Liver (tissue), 9 donors: ENCODE results near the gene C3orf80. TPM values are rescaled to one million over a fixed set of nuclear protein-coding genes. Genes with fewer than 3 reads are reported as not detected.

Experiments used
- DNase-seq: peaks from one replicate; pipeline ENCODE4 v3.0.0-alpha.2; 2017; ENCODE audit warnings: low spot score
- H3K27ac ChIP-seq, 2 donors: one replicate each; pipeline ENCODE4 v1.7.0; 2013; ENCODE audit warnings: inconsistent platforms in 2 of 2, low read length in 2 of 2, control low read depth in 1 of 2, low read depth in 1 of 2, mild to moderate bottlenecking in 1 of 2
- H3K27me3 ChIP-seq, 4 donors: one replicate each; pipeline versions ENCODE4 v1.6.1 to v1.7.0; 2013; ENCODE audit warnings: low read length in 3 of 4, inconsistent platforms in 1 of 4, mild to moderate bottlenecking in 1 of 4, moderate library complexity in 1 of 4; ENCODE audit not compliant: control insufficient read depth in 4 of 4, insufficient read depth in 4 of 4
- H3K36me3 ChIP-seq, 4 donors: one replicate each; pipeline versions ENCODE4 v1.6.1 to v1.7.0; 2013; ENCODE audit warnings: low read length in 3 of 4, mild to moderate bottlenecking in 3 of 4, low read depth in 1 of 4, moderate library complexity in 1 of 4; ENCODE audit not compliant: control insufficient read depth in 4 of 4, insufficient read depth in 3 of 4
- H3K4me1 ChIP-seq, 4 donors: one replicate each; pipeline versions ENCODE4 v1.6.1 to v1.7.0; 2013; ENCODE audit warnings: low read length in 3 of 4, mild to moderate bottlenecking in 3 of 4, moderate library complexity in 1 of 4; ENCODE audit not compliant: control insufficient read depth in 4 of 4, insufficient read depth in 4 of 4
- H3K4me3 ChIP-seq, 3 donors: one replicate each; pipeline versions ENCODE4 v1.6.1 to v1.7.0; 2013; ENCODE audit warnings: low read length in 3 of 3, control low read depth in 1 of 3, low read depth in 1 of 3, mild to moderate bottlenecking in 1 of 3
- H3K9ac ChIP-seq, 2 donors: one replicate each; pipeline ENCODE4 v1.7.0; 2013; ENCODE audit warnings: low read length in 2 of 2, mild to moderate bottlenecking in 2 of 2, moderate library complexity in 2 of 2, control low read depth in 1 of 2, low read depth in 1 of 2
- H3K9me3 ChIP-seq, 4 donors: one replicate each; pipeline versions ENCODE4 v1.6.1 to v1.7.0; 2013; ENCODE audit warnings: low read length in 3 of 4; ENCODE audit not compliant: control insufficient read depth in 4 of 4
- EGR1 ChIP-seq, 2 donors: IDR thresholded peaks; 2 replicates each; pipeline ENCODE4 v1.6.1; 2016 to 2018; ENCODE audit warnings: antibody characterized with exemption in 2 of 2, low read depth in 2 of 2
- FOXA1 ChIP-seq: IDR thresholded peaks from 2 replicates; pipeline ENCODE4 v1.6.1; 2016; ENCODE audit warnings: antibody characterized with exemption
- FOXA2 ChIP-seq: IDR thresholded peaks from 2 replicates; pipeline ENCODE4 v1.6.1; 2016; ENCODE audit warnings: antibody characterized with exemption
- GABPA ChIP-seq, 2 donors: IDR thresholded peaks in 1 of 2; conservative IDR thresholded peaks in 1 of 2; 2 replicates each; pipeline ENCODE4 v1.6.1; 2016; ENCODE audit warnings: antibody characterized with exemption in 2 of 2, mild to moderate bottlenecking in 1 of 2, moderate library complexity in 1 of 2
- HNF4A ChIP-seq, 2 donors: conservative IDR thresholded peaks; 2 replicates each; pipeline ENCODE4 v1.6.1; 2016; ENCODE audit warnings: antibody characterized with exemption in 2 of 2, mild to moderate bottlenecking in 2 of 2
- HNF4G ChIP-seq: IDR thresholded peaks from 2 replicates; pipeline ENCODE4 v1.6.1; 2016; ENCODE audit warnings: antibody characterized with exemption
- JUND ChIP-seq, 2 donors: IDR thresholded peaks; 2 replicates each; pipeline ENCODE4 v1.6.1; 2016; ENCODE audit warnings: antibody characterized with exemption in 2 of 2
- NR2F2 ChIP-seq: IDR thresholded peaks from 2 replicates; pipeline ENCODE4 v1.6.1; 2016; ENCODE audit warnings: antibody characterized with exemption
- RAD21 ChIP-seq, 2 donors: IDR thresholded peaks; 2 replicates each; pipeline ENCODE4 v1.6.1; 2016; ENCODE audit warnings: antibody characterized with exemption in 2 of 2, mild to moderate bottlenecking in 2 of 2
- REST ChIP-seq: IDR thresholded peaks from 2 replicates; pipeline ENCODE4 v1.6.1; 2016; ENCODE audit warnings: antibody characterized with exemption, mild to moderate bottlenecking
- RXRA ChIP-seq, 2 donors: IDR thresholded peaks; 2 replicates each; pipeline ENCODE4 v1.6.1; 2017 to 2018; ENCODE audit warnings: antibody characterized with exemption in 2 of 2, mild to moderate bottlenecking in 1 of 2
- SP1 ChIP-seq: IDR thresholded peaks from 2 replicates; pipeline ENCODE4 v1.6.1; 2018; ENCODE audit warnings: antibody characterized with exemption, mild to moderate bottlenecking
- TAF1 ChIP-seq: conservative IDR thresholded peaks from 2 replicates; pipeline ENCODE4 v1.6.1; 2016; ENCODE audit warnings: antibody characterized with exemption, mild to moderate bottlenecking
- WGBS: extraction: QIAGEN DNeasy Blood & Tissue Kit; methylation state at CpG from one replicate; pipeline ENCODE4 v1.1.7; 2013; 5-methylcytosine and 5-hydroxymethylcytosine counted together
- polyA plus RNA-seq, 2 donors: library from polyadenylated mRNA; stranded (reverse) in 1 of 2; unstranded in 1 of 2; fragments of 200-250 nt in 1 of 2; fragments of >200 nt in 1 of 2; fragmentation: Nextera tagmentation in 1 of 2; extraction: Ambion mirVana in 1 of 2; gene quantifications; one replicate each; pipeline versions ENCODE4 v1.2.1 to v1.2.3, GENCODE V29; 2013 to 2015
- total RNA-seq, 2 donors: library from RNA; depleted of rRNA; stranded (reverse); fragments of >200 nt; gene quantifications; one replicate each; pipeline ENCODE4 v1.2.3, GENCODE V29; 2014
- TF ChIP-seq, protein P1 (sequence below): IDR thresholded peaks from 2 replicates; pipeline ENCODE4 v1.6.1; 2016; ENCODE audit warnings: antibody characterized with exemption
- TF ChIP-seq, protein P2 (sequence below): IDR thresholded peaks from 2 replicates; pipeline ENCODE4 v1.6.1; 2016; ENCODE audit warnings: antibody characterized with exemption
- TF ChIP-seq, protein P3 (sequence below): fragments of 150-350 bp; IDR thresholded peaks from 2 replicates; pipeline ENCODE4 v1.5.1; 2017; ENCODE audit warnings: improper control_type of control experiment, low read depth, low read length; ENCODE audit not compliant: missing input control
- TF ChIP-seq, protein P4 (sequence below): IDR thresholded peaks from 2 replicates; pipeline ENCODE4 v1.6.1; 2016; ENCODE audit warnings: antibody characterized with exemption
- donor health status: healthy.
- donor health status: healthy.
- donor health status: healthy.
- donor health status: healthy.
- donor health status: healthy.

C3orf80 gene
- total and polyA plus RNA-seq, 4 donors = 0.46 to 1.4 (median 0.50) TPM

DNA sequence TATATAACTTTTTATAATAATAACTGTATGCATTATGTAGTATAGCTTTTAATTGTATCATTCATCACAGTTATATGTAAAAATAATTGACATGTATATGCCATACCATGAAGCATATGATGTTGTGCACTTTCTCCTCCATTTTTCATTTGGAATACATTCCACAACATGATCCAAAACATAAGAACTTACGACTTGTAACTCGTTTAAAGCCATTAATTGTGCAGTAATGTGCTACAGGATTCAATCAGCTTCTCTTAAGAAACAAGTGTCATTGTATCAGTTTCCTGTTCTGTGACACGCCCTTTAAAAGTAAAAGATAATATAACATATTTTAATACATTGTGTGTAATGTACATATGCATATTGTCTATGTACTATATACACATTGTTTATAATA is 2.2 kb downstream of the C3orf80 start:
- 76% methylated on average over 3 of the region's 3 CpGs for WGBS
- H3K27me3 ChIP-seq = peaks cover 0 to 12% (median 2%) of the 10 kb centered on the region in 4 donors
- TF ChIP-seq, protein P1, sequence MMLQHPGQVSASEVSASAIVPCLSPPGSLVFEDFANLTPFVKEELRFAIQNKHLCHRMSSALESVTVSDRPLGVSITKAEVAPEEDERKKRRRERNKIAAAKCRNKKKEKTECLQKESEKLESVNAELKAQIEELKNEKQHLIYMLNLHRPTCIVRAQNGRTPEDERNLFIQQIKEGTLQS = no peak
- TF ChIP-seq SP1 (no peak), HNF4A (conservative IDR thresholded peaks at IDR 0.05) (no peak), FOXA1 (no peak), GABPA (IDR thresholded peaks at IDR 0.05 in 1 of 2, conservative IDR thresholded peaks at IDR 0.05 in 1 of 2) (no peak), FOXA2 (no peak), EGR1 (IDR thresholded peaks at IDR 0.05; ENCODE audit: low read depth in 2 of 2) (no peak), TAF1 (no peak), REST (no peak), RAD21 (IDR thresholded peaks at IDR 0.05) (no peak), RXRA (IDR thresholded peaks at IDR 0.05) (no peak), NR2F2 (no peak), HNF4G (no peak), JUND (IDR thresholded peaks at IDR 0.05) (no peak)
- TF ChIP-seq, protein P2, sequence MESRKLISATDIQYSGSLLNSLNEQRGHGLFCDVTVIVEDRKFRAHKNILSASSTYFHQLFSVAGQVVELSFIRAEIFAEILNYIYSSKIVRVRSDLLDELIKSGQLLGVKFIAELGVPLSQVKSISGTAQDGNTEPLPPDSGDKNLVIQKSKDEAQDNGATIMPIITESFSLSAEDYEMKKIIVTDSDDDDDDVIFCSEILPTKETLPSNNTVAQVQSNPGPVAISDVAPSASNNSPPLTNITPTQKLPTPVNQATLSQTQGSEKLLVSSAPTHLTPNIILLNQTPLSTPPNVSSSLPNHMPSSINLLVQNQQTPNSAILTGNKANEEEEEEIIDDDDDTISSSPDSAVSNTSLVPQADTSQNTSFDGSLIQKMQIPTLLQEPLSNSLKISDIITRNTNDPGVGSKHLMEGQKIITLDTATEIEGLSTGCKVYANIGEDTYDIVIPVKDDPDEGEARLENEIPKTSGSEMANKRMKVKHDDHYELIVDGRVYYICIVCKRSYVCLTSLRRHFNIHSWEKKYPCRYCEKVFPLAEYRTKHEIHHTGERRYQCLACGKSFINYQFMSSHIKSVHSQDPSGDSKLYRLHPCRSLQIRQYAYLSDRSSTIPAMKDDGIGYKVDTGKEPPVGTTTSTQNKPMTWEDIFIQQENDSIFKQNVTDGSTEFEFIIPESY = no peak
- TF ChIP-seq, protein P3, sequence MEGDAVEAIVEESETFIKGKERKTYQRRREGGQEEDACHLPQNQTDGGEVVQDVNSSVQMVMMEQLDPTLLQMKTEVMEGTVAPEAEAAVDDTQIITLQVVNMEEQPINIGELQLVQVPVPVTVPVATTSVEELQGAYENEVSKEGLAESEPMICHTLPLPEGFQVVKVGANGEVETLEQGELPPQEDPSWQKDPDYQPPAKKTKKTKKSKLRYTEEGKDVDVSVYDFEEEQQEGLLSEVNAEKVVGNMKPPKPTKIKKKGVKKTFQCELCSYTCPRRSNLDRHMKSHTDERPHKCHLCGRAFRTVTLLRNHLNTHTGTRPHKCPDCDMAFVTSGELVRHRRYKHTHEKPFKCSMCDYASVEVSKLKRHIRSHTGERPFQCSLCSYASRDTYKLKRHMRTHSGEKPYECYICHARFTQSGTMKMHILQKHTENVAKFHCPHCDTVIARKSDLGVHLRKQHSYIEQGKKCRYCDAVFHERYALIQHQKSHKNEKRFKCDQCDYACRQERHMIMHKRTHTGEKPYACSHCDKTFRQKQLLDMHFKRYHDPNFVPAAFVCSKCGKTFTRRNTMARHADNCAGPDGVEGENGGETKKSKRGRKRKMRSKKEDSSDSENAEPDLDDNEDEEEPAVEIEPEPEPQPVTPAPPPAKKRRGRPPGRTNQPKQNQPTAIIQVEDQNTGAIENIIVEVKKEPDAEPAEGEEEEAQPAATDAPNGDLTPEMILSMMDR = no peak
- TF ChIP-seq, protein P4, sequence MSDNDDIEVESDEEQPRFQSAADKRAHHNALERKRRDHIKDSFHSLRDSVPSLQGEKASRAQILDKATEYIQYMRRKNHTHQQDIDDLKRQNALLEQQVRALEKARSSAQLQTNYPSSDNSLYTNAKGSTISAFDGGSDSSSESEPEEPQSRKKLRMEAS = no peak
- DNase-seq = no peak
- no peak overlapping the region for H3K4me3 ChIP-seq
- H3K36me3 ChIP-seq = no peaks in the 10 kb centered on the region
- no peak overlapping the region for H3K27ac ChIP-seq
- no peak overlapping the region for H3K9ac ChIP-seq
- no peaks in the 10 kb centered on the region for H3K9me3 ChIP-seq
- H3K4me1 ChIP-seq = peaks cover 13 to 23% (median 17%) of the 10 kb centered on the region in 4 donors

- no peak for DNase-seq
- Histone ChIP-seq H3K27ac (no peak overlapping the region), H3K9me3 (no peaks in the 10 kb centered on the region), H3K9ac (no peak overlapping the region), H3K36me3 (no peaks in the 10 kb centered on the region), H3K27me3 (peaks cover 0 to 2% (median 0%) of the 10 kb centered on the region in 4 donors), H3K4me3 (no peak overlapping the region), H3K4me1 (no peaks in the 10 kb centered on the region)
- 72% methylated on average over 3 of the region's 3 CpGs for WGBS
- TF ChIP-seq SP1 (no peak), RAD21 (IDR thresholded peaks at IDR 0.05) (no peak), TAF1 (no peak), GABPA (IDR thresholded peaks at IDR 0.05 in 1 of 2, conservative IDR thresholded peaks at IDR 0.05 in 1 of 2) (no peak), FOXA2 (no peak), RXRA (IDR thresholded peaks at IDR 0.05) (no peak), HNF4A (conservative IDR thresholded peaks at IDR 0.05) (no peak), NR2F2 (no peak), FOXA1 (no peak), REST (no peak)
- TF ChIP-seq, protein P1 = no peak
- TF ChIP-seq, protein P2 = no peak
These were observed 6.8 kb downstream of the C3orf80 start for GRCh38 chr3:160232014-160232413.
